Activated CD8-positive, alpha-beta memory T cell treated with anti-CD3 and anti-CD28 coated beads, Interleukin-2, amount 50 U/mL, for 1 hour (primary cell): ENCODE measurements around the gene IL20RA.

Source experiments
- DNase-seq: peaks from one replicate; pipeline ENCODE4 v3.0.0-alpha.2; 2020; ENCODE audit errors: extremely low read depth

The IL20RA gene

GRCh38 chr6:137046871-137047412 is 2.2 kb upstream of the IL20RA start:
- DNase-seq = no peak

- no peak for DNase-seq
These were observed 541 bp upstream of the IL20RA start for GRCh38 chr6:137045222-137045789.

- no peak for DNase-seq
These were observed 927 bp downstream of the IL20RA start for GRCh38 chr6:137043710-137044365.

- DNase-seq = no peak
These were observed 4.4 kb downstream of the IL20RA start for GRCh38 chr6:137040393-137040792.

GRCh38 chr6:137039010-137039409 is 5.8 kb downstream of the IL20RA start:
- DNase-seq = no peak

- no peak for DNase-seq
These were observed 8.0 kb downstream of the IL20RA start for GRCh38 chr6:137036566-137037300.

- DNase-seq = peak; percentile 4
These were observed 10.9 kb downstream of the IL20RA start for GRCh38 chr6:137033828-137034227.

GRCh38 chr6:137031122-137031521 is 13.6 kb downstream of the IL20RA start:
- DNase-seq = no peak

GRCh38 chr6:137028912-137029311 is 15.9 kb downstream of the IL20RA start:
- DNase-seq = no peak

- DNase-seq = no peak
These were observed 18.7 kb downstream of the IL20RA start for GRCh38 chr6:137025786-137026730.

- no peak for DNase-seq
These were observed 20.4 kb downstream of the IL20RA start for GRCh38 chr6:137024237-137024990.

GRCh38 chr6:137020776-137021175 is 24.0 kb downstream of the IL20RA start:
- DNase-seq = no peak

- no peak for DNase-seq
These were observed 25.1 kb downstream of the IL20RA start for GRCh38 chr6:137019476-137020272.

- DNase-seq = no peak
These were observed 27.7 kb downstream of the IL20RA start for GRCh38 chr6:137017081-137017480.

GRCh38 chr6:137016356-137016755 is 28.4 kb downstream of the IL20RA start:
- DNase-seq = no peak

- no peak for DNase-seq
These were observed 28.8 kb downstream of the IL20RA start for GRCh38 chr6:137015943-137016342.

- DNase-seq = no peak
These were observed 30.8 kb downstream of the IL20RA start for GRCh38 chr6:137013738-137014602.

GRCh38 chr6:137013031-137013430 is 31.7 kb downstream of the IL20RA start:
- DNase-seq = no peak

GRCh38 chr6:137011406-137011805 is 33.4 kb downstream of the IL20RA start:
- DNase-seq = no peak
